Measurements from ENCODE around the gene GOLGA6C.

DNA sequence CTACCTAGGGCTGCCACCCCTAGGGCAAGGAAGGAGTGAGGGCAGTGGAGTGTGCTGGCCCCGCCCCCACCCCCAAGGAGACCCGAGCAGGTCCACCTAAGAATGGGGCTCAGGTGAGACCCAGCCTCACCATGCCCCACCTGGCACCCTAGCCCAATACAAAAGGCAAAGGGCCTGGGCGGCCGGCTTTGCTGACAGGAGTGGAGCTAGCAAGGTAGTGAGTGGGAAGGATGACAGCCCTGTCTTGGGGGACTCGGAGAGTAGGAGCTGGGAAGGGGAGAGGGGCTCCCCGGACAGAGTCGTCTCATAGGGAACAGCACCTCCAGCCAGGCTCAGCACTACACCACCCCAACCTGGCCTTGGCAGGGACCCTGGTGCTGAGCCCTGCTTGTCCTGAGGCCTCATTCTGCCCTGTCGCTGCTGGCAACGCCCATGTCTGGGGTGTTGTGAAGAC, 44.3 kb upstream of the GOLGA6C start:
- TF ChIP-seq POLR2A (IDR thresholded peaks at IDR 0.05): no peak
- TF ChIP-seq, protein P1, sequence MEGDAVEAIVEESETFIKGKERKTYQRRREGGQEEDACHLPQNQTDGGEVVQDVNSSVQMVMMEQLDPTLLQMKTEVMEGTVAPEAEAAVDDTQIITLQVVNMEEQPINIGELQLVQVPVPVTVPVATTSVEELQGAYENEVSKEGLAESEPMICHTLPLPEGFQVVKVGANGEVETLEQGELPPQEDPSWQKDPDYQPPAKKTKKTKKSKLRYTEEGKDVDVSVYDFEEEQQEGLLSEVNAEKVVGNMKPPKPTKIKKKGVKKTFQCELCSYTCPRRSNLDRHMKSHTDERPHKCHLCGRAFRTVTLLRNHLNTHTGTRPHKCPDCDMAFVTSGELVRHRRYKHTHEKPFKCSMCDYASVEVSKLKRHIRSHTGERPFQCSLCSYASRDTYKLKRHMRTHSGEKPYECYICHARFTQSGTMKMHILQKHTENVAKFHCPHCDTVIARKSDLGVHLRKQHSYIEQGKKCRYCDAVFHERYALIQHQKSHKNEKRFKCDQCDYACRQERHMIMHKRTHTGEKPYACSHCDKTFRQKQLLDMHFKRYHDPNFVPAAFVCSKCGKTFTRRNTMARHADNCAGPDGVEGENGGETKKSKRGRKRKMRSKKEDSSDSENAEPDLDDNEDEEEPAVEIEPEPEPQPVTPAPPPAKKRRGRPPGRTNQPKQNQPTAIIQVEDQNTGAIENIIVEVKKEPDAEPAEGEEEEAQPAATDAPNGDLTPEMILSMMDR (IDR thresholded peaks at IDR 0.05): no peak

Measured in Peyer's patch (tissue), 4 donors.